22Rv1 (cell line): ENCODE measurements around the gene ILK.

Experiments
- CTCF ChIP-seq: fragments of 450-650 bp; IDR thresholded peaks from 2 replicates; pipeline ENCODE4 v1.5.1; 2017; ENCODE audit warnings: mild to moderate bottlenecking
- ZFX ChIP-seq: fragments of 450-650 bp; IDR thresholded peaks from 2 replicates; pipeline ENCODE4 v1.6.1; 2017; ENCODE audit warnings: antibody characterized with exemption, borderline replicate concordance

GRCh38 chr11:6655790-6656583, 52.4 kb downstream of the ILK start, which contains the start of gene DCHS1:
- TF ChIP-seq CTCF: no peak
- no peak for TF ChIP-seq ZFX
